Measurements from ENCODE around the gene SH3YL1.

DNA sequence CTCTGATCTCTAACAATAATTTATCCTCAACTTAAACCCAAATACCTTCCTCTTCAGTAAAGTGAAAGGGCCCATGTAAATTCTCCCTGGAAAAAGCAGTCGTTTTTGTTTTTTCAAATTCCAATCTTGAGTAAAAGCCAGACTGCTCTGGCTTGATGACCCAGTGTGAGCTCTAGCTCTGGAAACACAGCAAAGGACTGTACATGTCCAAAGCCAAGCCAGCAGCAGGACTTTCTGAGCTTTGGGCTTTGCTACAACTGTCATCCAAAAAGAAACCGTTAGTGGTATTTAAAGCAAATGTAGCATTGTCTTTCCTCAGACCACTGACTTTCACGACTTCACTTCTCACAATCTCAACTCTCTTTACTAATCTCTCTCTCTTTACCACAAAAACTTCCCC is 25.4 kb downstream of the SH3YL1 start:
- TF ChIP-seq, protein P1, sequence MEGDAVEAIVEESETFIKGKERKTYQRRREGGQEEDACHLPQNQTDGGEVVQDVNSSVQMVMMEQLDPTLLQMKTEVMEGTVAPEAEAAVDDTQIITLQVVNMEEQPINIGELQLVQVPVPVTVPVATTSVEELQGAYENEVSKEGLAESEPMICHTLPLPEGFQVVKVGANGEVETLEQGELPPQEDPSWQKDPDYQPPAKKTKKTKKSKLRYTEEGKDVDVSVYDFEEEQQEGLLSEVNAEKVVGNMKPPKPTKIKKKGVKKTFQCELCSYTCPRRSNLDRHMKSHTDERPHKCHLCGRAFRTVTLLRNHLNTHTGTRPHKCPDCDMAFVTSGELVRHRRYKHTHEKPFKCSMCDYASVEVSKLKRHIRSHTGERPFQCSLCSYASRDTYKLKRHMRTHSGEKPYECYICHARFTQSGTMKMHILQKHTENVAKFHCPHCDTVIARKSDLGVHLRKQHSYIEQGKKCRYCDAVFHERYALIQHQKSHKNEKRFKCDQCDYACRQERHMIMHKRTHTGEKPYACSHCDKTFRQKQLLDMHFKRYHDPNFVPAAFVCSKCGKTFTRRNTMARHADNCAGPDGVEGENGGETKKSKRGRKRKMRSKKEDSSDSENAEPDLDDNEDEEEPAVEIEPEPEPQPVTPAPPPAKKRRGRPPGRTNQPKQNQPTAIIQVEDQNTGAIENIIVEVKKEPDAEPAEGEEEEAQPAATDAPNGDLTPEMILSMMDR (IDR thresholded peaks at IDR 0.05) = no peak
- TF ChIP-seq ZFX (IDR thresholded peaks at IDR 0.05; ENCODE audit: borderline replicate concordance) = no peak

Data from 22Rv1 (cell line).